Stimulated activated CD8-positive, alpha-beta memory T cell treated with anti-CD3 and anti-CD28 coated beads, Interleukin-12 subunit alpha, Interleukin-12 subunit beta, amount 100 ng/mL, for 24 hours (primary cell): ENCODE measurements around the gene IL19.

Experiments
- DNase-seq: peaks from one replicate; pipeline ENCODE4 v3.0.0-alpha.2; 2020; ENCODE audit errors: extremely low read depth

IL19 gene

DNA sequence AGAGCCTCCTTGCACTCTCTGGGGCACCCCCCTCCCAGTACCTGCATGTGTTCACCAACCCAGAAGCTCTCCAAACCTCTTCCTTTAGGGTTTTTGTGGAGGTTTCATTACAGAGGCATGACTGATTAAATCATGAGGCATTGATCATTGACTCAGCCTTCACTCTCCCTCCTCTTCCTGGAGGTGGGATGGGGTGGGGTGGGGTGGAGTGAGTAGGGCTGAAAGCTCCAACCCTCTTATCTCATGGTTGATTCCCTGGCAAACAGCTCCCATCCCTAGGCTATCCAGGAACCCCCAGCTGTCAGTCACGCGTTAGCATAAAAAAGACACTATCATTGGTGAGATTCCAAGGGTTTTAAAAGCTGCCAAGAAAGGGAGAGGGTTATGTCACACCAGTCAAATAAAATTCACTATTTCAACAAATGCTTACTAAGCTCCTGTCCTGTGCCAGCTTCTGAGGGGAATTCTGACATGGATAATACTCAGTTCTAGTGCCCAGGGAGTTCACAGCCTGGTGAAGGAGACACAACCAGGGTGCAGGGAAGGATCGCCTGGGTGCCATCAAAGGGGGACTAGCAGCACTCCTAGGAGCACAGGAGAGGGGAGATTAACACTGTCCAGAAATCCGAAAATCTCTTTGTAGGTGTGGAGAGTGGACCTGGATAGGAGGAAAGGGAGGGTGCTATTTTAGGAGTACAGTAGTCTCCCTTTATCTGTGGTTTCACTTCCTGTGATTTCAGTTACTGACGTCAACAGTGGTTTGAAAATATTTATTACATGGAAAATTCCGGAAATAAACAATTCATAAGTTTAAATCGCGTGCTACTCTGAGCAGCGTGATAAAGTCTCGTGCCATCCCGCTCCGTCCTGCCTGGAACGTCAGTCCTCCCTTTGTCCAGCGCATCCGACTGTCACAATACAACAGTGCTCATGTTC is 119.8 kb downstream of the IL19 start:
- DNase-seq: no peak

DNA sequence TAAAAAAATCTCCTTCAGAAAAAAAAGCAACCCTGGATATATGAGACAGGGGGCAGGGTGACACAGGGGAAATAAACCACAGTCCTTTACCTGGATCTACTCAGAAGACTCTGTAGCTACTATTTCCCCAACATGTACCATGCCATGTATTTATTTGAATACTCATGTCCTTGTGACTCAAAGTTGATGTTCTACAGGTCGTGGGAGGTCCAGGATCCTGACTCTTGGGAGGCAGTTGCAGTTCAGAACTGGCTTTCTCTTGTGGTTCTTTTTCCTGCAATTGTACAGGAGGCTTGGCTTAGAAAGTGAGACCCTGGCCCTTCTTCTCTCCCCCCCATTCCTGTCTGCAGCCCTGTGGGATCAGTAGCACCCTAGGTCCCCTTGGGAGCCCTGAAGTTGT is 120.8 kb downstream of the IL19 start:
- DNase-seq: no peak
